ENCODE measurements around the gene TF.

The TF gene

DNA sequence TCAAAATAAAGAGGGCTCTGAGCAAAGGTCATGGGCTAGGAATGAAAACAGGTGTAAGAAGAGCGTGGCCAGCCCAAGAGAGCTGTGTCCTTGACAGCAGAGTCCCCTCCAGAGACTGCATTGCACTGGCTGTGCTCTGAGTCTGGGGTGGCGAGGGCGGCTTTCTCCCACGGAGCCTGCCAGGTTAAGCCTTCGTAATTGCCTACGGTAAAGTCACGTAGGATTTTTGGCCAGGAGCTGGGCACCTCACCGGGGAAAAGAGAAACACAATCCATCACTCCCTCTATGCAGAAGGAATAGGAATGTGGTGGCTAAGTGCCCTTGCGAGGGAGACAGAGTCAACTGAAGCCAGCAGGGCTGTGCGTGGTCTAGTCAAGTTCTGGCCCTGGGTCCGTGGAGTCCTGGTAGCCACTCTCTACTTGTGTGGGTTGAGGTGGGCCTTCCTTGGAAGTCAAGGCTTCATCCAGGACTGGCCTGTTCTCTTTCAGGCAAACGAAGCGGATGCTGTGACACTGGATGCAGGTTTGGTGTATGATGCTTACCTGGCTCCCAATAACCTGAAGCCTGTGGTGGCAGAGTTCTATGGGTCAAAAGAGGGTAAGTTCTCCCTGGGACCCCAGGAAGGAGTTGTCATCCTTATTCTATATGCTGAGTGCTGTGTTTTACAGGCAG is 7.0 kb downstream of the TF start:
- H3K4me3 ChIP-seq (replicated peaks; ENCODE audit: low read depth, low read length) = no peak overlapping the region
- no peak for DNase-seq (ENCODE audit: extremely low read depth, insufficient read length)
- TF ChIP-seq, protein P1, sequence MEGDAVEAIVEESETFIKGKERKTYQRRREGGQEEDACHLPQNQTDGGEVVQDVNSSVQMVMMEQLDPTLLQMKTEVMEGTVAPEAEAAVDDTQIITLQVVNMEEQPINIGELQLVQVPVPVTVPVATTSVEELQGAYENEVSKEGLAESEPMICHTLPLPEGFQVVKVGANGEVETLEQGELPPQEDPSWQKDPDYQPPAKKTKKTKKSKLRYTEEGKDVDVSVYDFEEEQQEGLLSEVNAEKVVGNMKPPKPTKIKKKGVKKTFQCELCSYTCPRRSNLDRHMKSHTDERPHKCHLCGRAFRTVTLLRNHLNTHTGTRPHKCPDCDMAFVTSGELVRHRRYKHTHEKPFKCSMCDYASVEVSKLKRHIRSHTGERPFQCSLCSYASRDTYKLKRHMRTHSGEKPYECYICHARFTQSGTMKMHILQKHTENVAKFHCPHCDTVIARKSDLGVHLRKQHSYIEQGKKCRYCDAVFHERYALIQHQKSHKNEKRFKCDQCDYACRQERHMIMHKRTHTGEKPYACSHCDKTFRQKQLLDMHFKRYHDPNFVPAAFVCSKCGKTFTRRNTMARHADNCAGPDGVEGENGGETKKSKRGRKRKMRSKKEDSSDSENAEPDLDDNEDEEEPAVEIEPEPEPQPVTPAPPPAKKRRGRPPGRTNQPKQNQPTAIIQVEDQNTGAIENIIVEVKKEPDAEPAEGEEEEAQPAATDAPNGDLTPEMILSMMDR (IDR thresholded peaks at IDR 0.05; ENCODE audit: insufficient read depth, low read length, poor library complexity, severe bottlenecking) = no peak
- H3K36me3 ChIP-seq (ENCODE audit: control insufficient read depth, insufficient read depth, low read length) = no peaks in the 10 kb centered on the region
- H3K27me3 ChIP-seq (replicated peaks; ENCODE audit: control insufficient read depth, insufficient read depth, low read length) = no peaks in the 10 kb centered on the region; the same call in 1 of the 2 replicates

DNA sequence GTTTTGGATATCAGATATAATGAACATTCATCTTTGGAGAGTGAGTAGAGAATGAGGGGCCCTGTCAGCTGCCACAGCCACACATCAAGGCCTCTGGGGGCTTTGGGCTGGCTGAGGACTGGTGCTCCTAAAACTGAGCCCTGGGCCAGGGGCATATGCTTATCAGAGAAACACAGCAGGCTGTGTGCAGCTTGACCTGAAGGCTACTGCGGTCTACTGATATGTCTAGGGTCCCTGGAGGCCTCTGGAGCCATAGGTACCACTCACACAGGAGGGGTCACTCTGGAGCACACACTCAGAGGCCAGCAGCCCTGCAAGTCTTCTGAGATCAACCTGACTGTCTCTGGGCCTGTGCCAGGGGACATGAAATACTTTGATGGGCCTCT is 7.6 kb downstream of the TF start:
- no peak overlapping the region for H3K4me3 ChIP-seq (replicated peaks; ENCODE audit: low read depth, low read length)
- no peaks in the 10 kb centered on the region for H3K36me3 ChIP-seq (ENCODE audit: control insufficient read depth, insufficient read depth, low read length)
- H3K27me3 ChIP-seq (replicated peaks; ENCODE audit: control insufficient read depth, insufficient read depth, low read length) = no peaks in the 10 kb centered on the region; the same call in 1 of the 2 replicates
- DNase-seq (ENCODE audit: extremely low read depth, insufficient read length) = no peak
- TF ChIP-seq, protein P1 (IDR thresholded peaks at IDR 0.05; ENCODE audit: insufficient read depth, low read length, poor library complexity, severe bottlenecking) = no peak

DNA sequence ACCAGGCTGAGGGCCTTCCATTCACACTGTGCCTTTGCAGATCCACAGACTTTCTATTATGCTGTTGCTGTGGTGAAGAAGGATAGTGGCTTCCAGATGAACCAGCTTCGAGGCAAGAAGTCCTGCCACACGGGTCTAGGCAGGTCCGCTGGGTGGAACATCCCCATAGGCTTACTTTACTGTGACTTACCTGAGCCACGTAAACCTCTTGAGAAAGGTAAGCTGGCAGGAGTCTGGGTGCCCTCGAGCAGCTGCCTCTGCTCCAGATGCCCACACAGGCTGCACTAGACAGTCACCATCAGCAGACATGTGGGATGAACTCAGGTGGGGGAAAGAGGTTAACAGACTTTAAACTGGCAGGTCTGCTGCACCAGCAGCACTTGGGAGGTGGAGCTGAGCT is 8.3 kb downstream of the TF start:
- no peaks in the 10 kb centered on the region; the same call in 1 of the 2 replicates for H3K27me3 ChIP-seq (replicated peaks; ENCODE audit: control insufficient read depth, insufficient read depth, low read length)
- no peak overlapping the region for H3K4me3 ChIP-seq (replicated peaks; ENCODE audit: low read depth, low read length)
- H3K36me3 ChIP-seq (ENCODE audit: control insufficient read depth, insufficient read depth, low read length) = no peaks in the 10 kb centered on the region
- TF ChIP-seq, protein P1 (IDR thresholded peaks at IDR 0.05; ENCODE audit: insufficient read depth, low read length, poor library complexity, severe bottlenecking) = no peak
- no peak for DNase-seq (ENCODE audit: extremely low read depth, insufficient read length)

DNA sequence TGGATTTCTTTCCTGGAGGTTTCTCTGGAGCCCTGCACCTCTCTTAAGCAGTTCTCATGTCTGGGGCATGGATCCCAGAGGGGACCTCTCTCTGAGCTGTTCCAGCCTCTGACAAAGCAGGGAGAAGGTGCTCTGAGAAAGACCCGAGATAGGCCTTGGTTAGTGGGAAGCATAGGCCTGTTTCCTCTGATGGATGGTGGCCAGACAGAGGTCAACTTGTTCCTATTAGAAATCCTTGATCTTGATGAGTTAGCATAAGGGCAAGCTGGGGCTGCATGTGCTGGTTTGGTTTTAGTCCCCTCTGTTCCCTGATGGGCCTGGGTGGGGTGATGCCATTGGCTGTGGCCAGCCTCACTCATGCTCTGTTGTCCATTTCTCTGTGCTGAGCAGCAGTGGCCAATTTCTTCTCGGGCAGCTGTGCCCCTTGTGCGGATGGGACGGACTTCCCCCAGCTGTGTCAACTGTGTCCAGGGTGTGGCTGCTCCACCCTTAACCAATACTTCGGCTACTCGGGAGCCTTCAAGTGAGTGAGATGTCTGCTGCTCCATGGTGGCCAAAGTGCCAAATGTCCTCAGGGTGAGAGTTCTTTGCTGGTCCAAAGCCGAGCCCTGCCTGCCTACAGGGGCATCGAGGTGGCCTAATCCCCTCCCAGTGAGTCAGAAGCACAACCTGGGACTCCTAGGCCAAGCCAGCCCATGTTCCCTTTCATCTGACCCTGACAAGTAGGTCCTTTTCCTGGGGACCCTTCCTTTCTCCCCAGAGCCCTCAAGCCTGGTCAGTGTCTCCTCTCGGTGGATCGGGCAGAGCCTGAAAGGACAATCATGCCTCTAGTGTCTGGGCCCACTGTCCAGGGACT is 9.0 kb downstream of the TF start:
- H3K36me3 ChIP-seq (ENCODE audit: control insufficient read depth, insufficient read depth, low read length) = no peaks in the 10 kb centered on the region
- H3K4me3 ChIP-seq (replicated peaks; ENCODE audit: low read depth, low read length) = no peak overlapping the region
- H3K27me3 ChIP-seq (replicated peaks; ENCODE audit: control insufficient read depth, insufficient read depth, low read length) = no peaks in the 10 kb centered on the region; the same call in 1 of the 2 replicates
- DNase-seq (ENCODE audit: extremely low read depth, insufficient read length) = no peak
- TF ChIP-seq, protein P1 (IDR thresholded peaks at IDR 0.05; ENCODE audit: insufficient read depth, low read length, poor library complexity, severe bottlenecking) = no peak

DNA sequence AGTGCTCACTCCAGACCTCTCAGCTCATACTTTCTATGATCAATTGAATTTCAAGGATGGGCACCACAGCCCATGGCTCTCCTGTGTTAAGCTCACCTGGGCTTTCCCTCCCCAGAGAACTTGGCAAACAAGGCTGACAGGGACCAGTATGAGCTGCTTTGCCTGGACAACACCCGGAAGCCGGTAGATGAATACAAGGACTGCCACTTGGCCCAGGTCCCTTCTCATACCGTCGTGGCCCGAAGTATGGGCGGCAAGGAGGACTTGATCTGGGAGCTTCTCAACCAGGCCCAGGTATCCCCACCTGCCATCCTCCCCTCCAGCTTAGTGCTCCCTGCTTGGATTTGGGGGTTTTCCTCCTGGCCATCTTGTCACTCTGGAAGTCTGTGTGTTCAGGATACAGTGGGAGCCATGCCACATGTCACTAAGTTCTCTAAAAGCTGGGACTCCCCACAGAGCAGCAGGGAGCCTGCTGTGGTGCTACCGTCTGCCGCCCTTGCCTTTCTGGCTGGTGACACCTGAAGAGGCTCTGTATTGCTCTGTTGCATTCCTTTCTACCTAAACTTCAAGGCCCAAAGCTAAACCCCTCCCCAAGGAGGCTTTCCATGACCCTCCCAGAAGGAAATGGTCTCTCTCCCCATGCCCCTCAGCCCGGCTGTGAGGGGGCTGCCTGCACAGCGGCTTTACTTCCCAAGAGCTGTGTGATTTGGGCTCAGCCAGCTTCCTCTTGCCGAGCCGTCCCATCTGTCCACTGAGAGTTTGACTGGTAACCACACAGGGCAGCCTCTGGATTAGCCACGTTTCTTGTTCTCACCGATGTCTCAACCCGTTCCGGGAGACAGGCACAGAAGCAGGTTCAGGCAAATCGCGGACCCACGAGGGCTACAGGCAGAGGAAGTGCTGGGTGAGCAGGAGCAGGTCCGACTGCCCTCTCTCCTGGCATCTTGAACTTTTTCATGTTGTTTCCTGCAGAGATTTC is 10.8 kb downstream of the TF start:
- H3K36me3 ChIP-seq (ENCODE audit: control insufficient read depth, insufficient read depth, low read length) = no peaks in the 10 kb centered on the region
- TF ChIP-seq, protein P1 (IDR thresholded peaks at IDR 0.05; ENCODE audit: insufficient read depth, low read length, poor library complexity, severe bottlenecking) = no peak
- DNase-seq (ENCODE audit: extremely low read depth, insufficient read length) = no peak
- no peak overlapping the region for H3K4me3 ChIP-seq (replicated peaks; ENCODE audit: low read depth, low read length)
- H3K27me3 ChIP-seq (replicated peaks; ENCODE audit: control insufficient read depth, insufficient read depth, low read length) = no peaks in the 10 kb centered on the region; the same call in 1 of the 2 replicates
